Stimulated activated CD4-positive, alpha-beta T cell treated with anti-CD3 and anti-CD28 coated beads, Interleukin-12 subunit alpha, Interleukin-12 subunit beta, amount 100 ng/mL, for 4 hours (primary cell): ENCODE data around the gene RAB3IL1.

Experiments used
- DNase-seq: peaks from one replicate; pipeline ENCODE4 v3.0.0-alpha.2; 2020

The RAB3IL1 gene

GRCh38 chr11:61863548-61864081, 53.8 kb downstream of the RAB3IL1 start:
- DNase-seq = no peak

DNA sequence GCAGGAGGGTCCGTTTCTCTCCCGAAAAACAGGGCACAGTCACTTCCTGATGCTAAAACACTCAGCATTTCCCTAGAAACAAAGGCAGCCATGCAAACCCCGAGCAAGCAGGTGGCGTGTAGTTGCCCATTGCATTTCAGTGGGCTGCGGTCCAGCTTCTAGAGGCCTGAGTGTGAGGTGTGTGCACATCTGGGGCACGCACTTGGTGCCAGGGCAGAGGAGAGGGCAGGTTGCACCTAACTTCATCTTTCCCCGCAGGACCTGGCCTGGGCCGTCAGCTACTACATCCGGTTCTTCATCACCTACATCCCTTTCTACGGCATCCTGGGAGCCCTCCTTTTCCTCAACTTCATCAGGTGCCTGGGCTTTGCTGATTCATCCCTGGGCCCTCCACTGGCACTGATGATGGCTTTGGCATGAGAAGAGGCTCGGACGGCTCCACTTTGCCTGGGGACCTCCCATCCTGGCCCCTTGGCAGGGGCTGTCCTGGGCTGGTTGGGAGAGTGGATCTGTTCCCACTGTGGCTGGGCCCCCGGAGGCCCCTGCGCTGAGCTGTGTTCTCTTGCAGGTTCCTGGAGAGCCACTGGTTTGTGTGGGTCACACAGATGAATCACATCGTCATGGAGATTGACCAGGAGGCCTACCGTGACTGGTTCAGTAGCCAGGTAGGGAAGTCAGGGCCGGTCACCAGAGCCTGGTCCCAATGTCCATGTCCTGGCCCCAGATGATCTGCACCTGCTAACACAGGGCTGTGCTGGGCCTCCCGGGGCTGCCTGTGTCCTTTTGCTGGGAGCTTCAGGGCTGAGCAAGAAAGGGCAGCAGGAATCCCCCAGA, 54.4 kb downstream of the RAB3IL1 start:
- DNase-seq = no peak

DNA sequence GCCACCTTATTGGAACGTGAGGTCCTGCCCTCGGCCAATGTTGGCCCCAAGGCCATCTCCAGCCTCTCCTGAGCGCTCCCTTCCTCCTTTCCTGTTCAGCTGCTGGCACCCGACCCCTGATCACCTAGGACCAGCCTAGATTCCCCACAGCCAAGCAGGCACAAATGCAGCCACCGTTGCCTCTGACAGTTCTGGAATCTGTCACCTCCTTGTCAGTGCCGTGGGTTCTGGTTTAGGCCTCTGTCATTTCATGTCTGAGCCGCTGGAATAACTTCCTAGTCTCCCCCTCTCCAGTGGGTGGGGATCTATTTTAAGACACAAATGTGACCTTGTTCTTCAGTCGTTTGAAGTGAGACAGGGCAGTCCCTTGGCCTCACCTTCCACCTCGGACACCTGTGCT, 55.7 kb downstream of the RAB3IL1 start:
- DNase-seq = no peak

GRCh38 chr11:61860054-61860903, 57.1 kb downstream of the RAB3IL1 start:
- no peak for DNase-seq

- DNase-seq = no peak
These were observed 61.3 kb downstream of the RAB3IL1 start for GRCh38 chr11:61855939-61856680.

DNA sequence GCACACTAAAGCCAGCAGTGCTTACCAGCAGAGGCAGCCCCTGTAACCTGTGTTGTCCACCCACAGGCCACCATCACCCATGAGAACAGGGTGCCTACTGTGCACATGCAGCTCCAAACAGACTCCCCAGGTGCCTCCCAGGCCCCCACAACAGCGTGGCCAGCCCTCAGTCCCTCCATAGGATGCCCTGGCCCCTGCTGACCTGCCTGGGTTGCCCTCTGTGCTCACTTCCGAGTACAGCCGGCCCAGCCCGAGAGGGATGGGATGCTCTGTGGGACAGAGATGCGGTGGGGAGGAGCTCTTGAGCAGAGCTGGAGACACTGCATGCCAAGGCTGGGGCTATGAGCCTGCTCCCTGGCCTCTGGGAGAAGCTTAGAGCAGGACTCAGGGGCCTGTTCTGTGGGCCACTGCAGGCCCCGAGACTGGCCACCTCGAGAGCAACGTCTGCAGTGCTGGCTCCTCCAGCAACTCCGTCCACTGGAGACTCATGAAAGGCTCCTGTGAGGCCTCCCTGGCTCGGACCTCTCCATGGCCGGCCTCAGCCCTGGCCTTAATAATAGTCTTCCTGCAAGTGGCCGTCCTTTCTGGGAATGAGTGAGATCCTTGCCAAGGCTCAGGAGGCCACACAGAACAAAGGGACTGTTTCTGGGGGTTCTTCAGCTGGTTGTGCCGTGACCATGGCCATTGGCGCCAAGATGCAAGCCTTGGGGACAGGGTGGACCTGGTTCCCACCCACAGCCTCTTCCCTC, 62.2 kb downstream of the RAB3IL1 start:
- no peak for DNase-seq

DNA sequence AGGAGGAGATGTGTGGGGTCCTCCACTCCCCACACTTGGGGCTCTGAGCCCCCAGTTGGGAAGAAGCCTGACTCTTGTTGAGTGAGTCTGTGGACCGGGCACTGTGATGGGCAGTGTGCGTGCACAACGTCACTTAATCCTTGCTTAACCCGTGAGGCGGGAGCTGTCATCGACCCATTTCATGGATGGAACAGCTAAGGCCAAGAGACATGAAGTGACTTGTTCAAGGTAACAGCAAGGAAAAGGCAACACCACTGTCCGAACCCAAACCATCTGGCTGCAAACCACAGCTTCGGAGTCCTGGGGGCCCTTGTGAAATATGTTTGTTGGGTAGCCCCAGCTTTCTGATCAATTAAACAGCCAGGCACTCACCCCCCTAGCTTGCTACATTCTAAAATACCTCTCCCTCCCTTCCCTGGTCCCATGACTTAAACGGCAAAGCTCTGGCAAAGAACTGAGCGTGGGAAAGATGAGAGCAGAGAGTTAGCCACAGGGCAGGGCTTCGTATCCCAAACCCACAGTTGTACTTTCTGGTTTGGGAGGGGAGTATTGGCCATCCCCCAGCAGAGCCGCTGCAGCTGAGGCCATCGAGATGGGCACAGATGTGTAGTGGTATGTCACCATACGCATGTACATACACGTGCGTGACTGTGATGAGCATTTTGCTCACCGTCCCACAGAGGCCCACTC, 63.0 kb downstream of the RAB3IL1 start:
- no peak for DNase-seq

GRCh38 chr11:61853698-61854169, 63.6 kb downstream of the RAB3IL1 start:
- DNase-seq = no peak

DNA sequence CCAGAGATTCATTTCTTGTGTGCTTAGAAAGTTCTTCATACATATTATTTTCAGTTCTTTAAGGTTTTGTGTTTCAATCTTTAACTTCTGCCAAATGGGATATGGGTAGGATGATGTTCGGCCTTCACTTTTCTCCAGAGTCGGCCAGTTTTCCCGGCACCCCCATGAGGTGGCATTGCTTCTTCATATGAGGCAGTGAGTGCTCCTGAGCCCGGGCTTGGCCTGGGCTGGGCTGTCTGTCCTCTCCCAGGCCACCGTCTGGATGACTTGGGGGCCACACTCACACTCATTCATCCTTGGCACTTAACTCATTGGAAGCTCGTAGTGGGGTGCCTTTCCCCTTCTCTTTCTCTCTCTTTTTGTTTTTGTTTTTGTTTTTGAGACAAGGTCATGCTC, 65.5 kb downstream of the RAB3IL1 start:
- DNase-seq = no peak

GRCh38 chr11:61851113-61851899, 66.1 kb downstream of the RAB3IL1 start:
- no peak for DNase-seq

DNA sequence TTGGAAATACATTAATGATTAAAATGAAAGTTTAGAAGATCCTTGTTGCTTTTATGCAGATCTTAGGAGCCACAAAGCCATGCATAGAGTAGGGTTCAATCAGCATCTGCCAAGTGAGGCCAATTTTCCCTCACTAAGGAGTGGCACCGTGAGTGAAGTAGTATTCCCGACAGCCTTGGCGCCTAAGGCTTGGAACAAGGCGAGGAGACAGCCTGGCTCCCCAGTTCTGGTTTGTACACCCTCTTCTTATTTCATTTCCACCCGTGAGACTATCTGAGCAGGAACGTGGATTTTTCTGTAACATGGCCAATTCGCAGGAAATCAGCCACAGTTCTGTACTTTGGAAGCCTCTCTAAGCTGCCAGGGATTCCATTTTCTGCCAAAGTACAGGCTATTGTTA, 66.7 kb downstream of the RAB3IL1 start:
- no peak for DNase-seq

DNA sequence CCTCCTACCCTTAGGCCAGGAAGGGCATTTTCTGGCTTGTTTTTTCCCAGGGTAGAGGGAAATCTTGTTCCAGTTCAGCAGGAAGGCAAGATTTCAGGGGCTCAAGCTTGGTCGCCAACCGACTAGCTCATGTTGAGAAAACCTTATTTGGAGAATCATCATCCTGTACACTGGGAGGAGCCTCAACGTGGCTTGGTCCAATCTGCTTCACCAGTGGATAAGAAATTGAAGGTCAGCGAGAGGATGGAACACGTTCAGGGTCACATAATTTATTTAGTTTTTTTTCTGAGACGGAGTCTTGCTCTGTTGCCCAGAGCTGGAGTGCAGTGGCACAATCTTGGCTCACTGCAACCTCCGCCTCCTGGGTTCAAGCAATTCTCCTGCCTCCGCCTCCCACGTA, 68.7 kb downstream of the RAB3IL1 start:
- DNase-seq = no peak

DNA sequence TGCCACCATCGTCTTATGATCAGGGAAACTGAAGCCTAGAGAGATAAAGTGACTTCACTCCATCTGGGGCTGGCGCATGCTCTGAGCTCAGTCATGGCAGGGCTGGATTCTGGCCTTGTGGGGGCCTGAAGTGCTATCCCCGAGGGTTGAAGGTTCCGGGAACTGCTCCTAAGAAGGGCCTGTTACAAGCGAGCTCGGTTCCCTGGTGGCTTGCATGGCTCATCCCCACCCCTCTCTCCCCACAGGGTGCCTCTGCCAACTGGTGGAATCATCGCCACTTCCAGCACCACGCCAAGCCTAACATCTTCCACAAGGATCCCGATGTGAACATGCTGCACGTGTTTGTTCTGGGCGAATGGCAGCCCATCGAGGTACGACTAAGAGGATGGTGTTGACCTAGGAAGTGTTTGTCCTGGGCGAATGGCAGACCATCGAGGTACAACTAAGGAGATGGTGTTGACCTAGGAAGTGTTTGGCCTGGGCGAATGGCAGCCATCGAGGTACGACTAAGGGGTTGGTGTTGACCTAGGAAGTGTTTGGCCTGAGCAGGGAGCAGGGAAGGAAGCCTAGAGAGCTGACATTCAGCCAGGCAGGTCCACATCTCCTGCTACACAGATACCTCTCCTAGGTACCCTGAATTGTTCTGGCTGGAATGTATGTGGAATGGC, 69.3 kb downstream of the RAB3IL1 start:
- DNase-seq = no peak
